Panc1 (cell line): Measurements from ENCODE around the gene PRKCA. TPM values are rescaled to one million over a fixed set of nuclear protein-coding genes. Genes with fewer than 3 reads are reported as not detected.

Source experiments
- ATAC-seq: fragments of 200-7000 bp; cut with Tn5 transposase; 2 replicates; pipeline ENCODE4 v1.9.1; 2020; ENCODE audit warnings: mild to moderate bottlenecking, moderate library complexity
- BruUV-seq: library from RNA; stranded (reverse); fragments of 400-500 nt; replicated peaks from 2 replicates; lab custom pipeline; 2021; lab: Mats Ljungman, UMichigan
- CTCF ChIA-PET: fragments of 300-600 bp; sonication (Branson Sonifier 250); formaldehyde crosslinking; loops from one replicate; lab custom pipeline; 2022; ENCODE audit warnings: antibody characterized with exemption; lab: Charles Lee
- POLR2A ChIA-PET: fragments of 300-600 bp; sonication (Branson Sonifier 250); formaldehyde crosslinking; loops from one replicate; lab custom pipeline; 2022; ENCODE audit warnings: antibody characterized with exemption; lab: Charles Lee
- DNase-seq: peaks from one replicate; pipeline ENCODE4 v3.0.0-alpha.2; 2010; ENCODE audit warnings: low read depth, low spot score
- H3K27ac ChIP-seq: 2 replicates; pipeline ENCODE4 v1.5.1; 2011; ENCODE audit warnings: mild to moderate bottlenecking, low read length, inconsistent platforms
- H3K27me3 ChIP-seq: fragments of 200-500 bp; sonication (Bioruptor generic); 2 replicates; pipeline ENCODE4 v1.6.0; 2014; ENCODE audit warnings: low read length, inconsistent platforms; ENCODE audit not compliant: control insufficient read depth, insufficient read depth
- H3K36me3 ChIP-seq: fragments of 200-500 bp; sonication (Bioruptor generic); 2 replicates; pipeline ENCODE4 v1.5.1; 2014; ENCODE audit warnings: inconsistent platforms, mild to moderate bottlenecking, low read length, moderate library complexity; ENCODE audit not compliant: control insufficient read depth, insufficient read depth
- H3K4me1 ChIP-seq: 2 replicates; pipeline ENCODE4 v1.5.1; 2011; ENCODE audit warnings: inconsistent platforms, mild to moderate bottlenecking, low read length, moderate library complexity; ENCODE audit not compliant: control insufficient read depth, insufficient read depth
- H3K4me3 ChIP-seq, 2 experiments: 2 replicates each; pipeline ENCODE4 v1.5.1; 2011 to 2012; ENCODE audit warnings: low read depth in 2 of 2, low read length in 2 of 2, mild to moderate bottlenecking in 2 of 2, inconsistent platforms in 1 of 2, moderate library complexity in 1 of 2
- H3K9me3 ChIP-seq: fragments of 200-500 bp; sonication (Bioruptor generic); 2 replicates; pipeline ENCODE4 v1.5.1; 2014; ENCODE audit warnings: low read depth, mild to moderate bottlenecking, inconsistent platforms, low read length, moderate library complexity; ENCODE audit not compliant: control insufficient read depth, insufficient read depth
- POLR2AphosphoS5 ChIP-seq: IDR thresholded peaks from 2 replicates; pipeline ENCODE4 v1.6.1; 2012; ENCODE audit warnings: mild to moderate bottlenecking, low read depth, low read length, moderate library complexity
- REST ChIP-seq, 2 experiments: IDR thresholded peaks; 2 replicates each; pipeline ENCODE4 v1.6.1; 2011 to 2012; ENCODE audit warnings: low read depth in 2 of 2, control low read depth in 1 of 2, low read length in 1 of 2, mild to moderate bottlenecking in 1 of 2, moderate library complexity in 1 of 2; ENCODE audit not compliant: insufficient read depth in 1 of 2
- SIN3A ChIP-seq: IDR thresholded peaks from 2 replicates; pipeline ENCODE4 v1.6.1; 2012; ENCODE audit warnings: low read depth, mild to moderate bottlenecking, low read length, moderate library complexity, borderline replicate concordance; ENCODE audit not compliant: insufficient read depth
- TCF7L2 ChIP-seq: IDR thresholded peaks from 2 replicates; pipeline ENCODE4 v1.6.1; 2011; ENCODE audit warnings: mild to moderate bottlenecking, low read depth, low read length, inconsistent platforms
- in situ Hi-C: cut with HindIII; loops from 2 replicates; pipeline ENCODE4 v1.10.0; 2016; ENCODE audit warnings: low sequenced_read_pairs, low pct_unique_long_range_greater_than_20kb
- intact Hi-C: fragments of 100-400 bp; cut with micrococcal nuclease; formaldehyde crosslinking; loops from one replicate; pipeline ENCODE4 v1.10.0; 2022; ENCODE audit not compliant: unreplicated experiment
- total RNA-seq: library from RNA; stranded (reverse); gene quantifications from one replicate; pipeline ENCODE4 v1.2.1, GENCODE V29; 2021; ENCODE audit not compliant: unreplicated experiment
- TF ChIP-seq, protein P1 (sequence below): fragments of 450-650 bp; IDR thresholded peaks from 2 replicates; pipeline ENCODE4 v1.5.1; 2017; ENCODE audit warnings: mild to moderate bottlenecking

PRKCA gene
- total RNA-seq, 1 experiment from 2014 or later = 53.0 TPM

- DNase-seq (no peak), ATAC-seq (no peak)
- intact Hi-C loops (no loop called here), in situ Hi-C loops (no loop called here)
- no peak overlapping the region for H3K4me3 ChIP-seq
- no peak for TF ChIP-seq REST (IDR thresholded peaks at IDR 0.05; ENCODE audit: insufficient read depth in 1 of 2, low read depth in 2 of 2, low read length in 1 of 2)
- no peak for TF ChIP-seq POLR2AphosphoS5
- TF ChIP-seq TCF7L2 = no peak
- no peak for TF ChIP-seq SIN3A
- H3K9me3 ChIP-seq = no peaks in the 10 kb centered on the region
- no peaks in the 10 kb centered on the region for H3K36me3 ChIP-seq
- no peaks in the 10 kb centered on the region for H3K4me1 ChIP-seq
- ChIA-PET POLR2A (interaction anchor here (0.6 kb wide), 1 partner anchor 85 kb away, joined by 7 read pairs; no protein-coding TSS in a partner anchor), CTCF (no interaction called here)
- BruUV-seq = no TSS peak
- no peak overlapping the region for H3K27ac ChIP-seq
- H3K27me3 ChIP-seq = no peaks in the 10 kb centered on the region
Measured at GRCh38 chr17:66835476-66835875, 533.1 kb downstream of the PRKCA start.

- POLR2A ChIA-PET = no interaction called here
- no peaks in the 10 kb centered on the region for H3K4me1 ChIP-seq
- CTCF ChIA-PET = no interaction called here
- BruUV-seq = no TSS peak
- intact Hi-C loops = no loop called here
- no peak for TF ChIP-seq SIN3A
- no peak for TF ChIP-seq REST (IDR thresholded peaks at IDR 0.05; ENCODE audit: insufficient read depth in 1 of 2, low read depth in 2 of 2, low read length in 1 of 2)
- TF ChIP-seq POLR2AphosphoS5 = no peak
- no peak for TF ChIP-seq TCF7L2
- TF ChIP-seq, protein P1, sequence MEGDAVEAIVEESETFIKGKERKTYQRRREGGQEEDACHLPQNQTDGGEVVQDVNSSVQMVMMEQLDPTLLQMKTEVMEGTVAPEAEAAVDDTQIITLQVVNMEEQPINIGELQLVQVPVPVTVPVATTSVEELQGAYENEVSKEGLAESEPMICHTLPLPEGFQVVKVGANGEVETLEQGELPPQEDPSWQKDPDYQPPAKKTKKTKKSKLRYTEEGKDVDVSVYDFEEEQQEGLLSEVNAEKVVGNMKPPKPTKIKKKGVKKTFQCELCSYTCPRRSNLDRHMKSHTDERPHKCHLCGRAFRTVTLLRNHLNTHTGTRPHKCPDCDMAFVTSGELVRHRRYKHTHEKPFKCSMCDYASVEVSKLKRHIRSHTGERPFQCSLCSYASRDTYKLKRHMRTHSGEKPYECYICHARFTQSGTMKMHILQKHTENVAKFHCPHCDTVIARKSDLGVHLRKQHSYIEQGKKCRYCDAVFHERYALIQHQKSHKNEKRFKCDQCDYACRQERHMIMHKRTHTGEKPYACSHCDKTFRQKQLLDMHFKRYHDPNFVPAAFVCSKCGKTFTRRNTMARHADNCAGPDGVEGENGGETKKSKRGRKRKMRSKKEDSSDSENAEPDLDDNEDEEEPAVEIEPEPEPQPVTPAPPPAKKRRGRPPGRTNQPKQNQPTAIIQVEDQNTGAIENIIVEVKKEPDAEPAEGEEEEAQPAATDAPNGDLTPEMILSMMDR = no peak
- DNase-seq (no peak), ATAC-seq (no peak)
- no peak overlapping the region for H3K27ac ChIP-seq
- H3K36me3 ChIP-seq = no peaks in the 10 kb centered on the region
- no peaks in the 10 kb centered on the region for H3K27me3 ChIP-seq
- no peaks in the 10 kb centered on the region for H3K9me3 ChIP-seq
- in situ Hi-C loops = no loop called here
- H3K4me3 ChIP-seq = no peak overlapping the region
Measured at GRCh38 chr17:66836063-66837005, 533.9 kb downstream of the PRKCA start.
